Right atrium auricular region (tissue), 2 donors: ENCODE measurements around the gene CYP8B1. TPM values are rescaled to one million over a fixed set of nuclear protein-coding genes. Genes with fewer than 3 reads are reported as not detected.

Source experiments
- DNase-seq: peaks from one replicate; pipeline ENCODE4 v3.0.0-alpha.2; 2019; ENCODE audit warnings: low spot score
- H3K27ac ChIP-seq, 2 donors: fragments of 200-600 bp; sonication (generic); 1 replicate in 1 of 2; 2 replicates in 1 of 2; pipeline ENCODE4 v1.5.1; 2016 to 2019
- H3K27me3 ChIP-seq, 2 donors: fragments of 200-600 bp; sonication (generic); one replicate each; pipeline versions ENCODE4 v1.5.1 to v1.6.0; 2017 to 2019
- H3K36me3 ChIP-seq: fragments of 200-600 bp; sonication (generic); one replicate; pipeline ENCODE4 v1.5.1; 2016
- H3K4me1 ChIP-seq, 2 donors: fragments of 200-600 bp; sonication (generic); one replicate each; pipeline versions ENCODE4 v1.5.1 to v1.6.0; 2017 to 2019
- H3K4me3 ChIP-seq, 2 donors: fragments of 200-600 bp; sonication (generic); 1 replicate in 1 of 2; 2 replicates in 1 of 2; pipeline ENCODE4 v1.5.1; 2017 to 2019; ENCODE audit warnings: mild to moderate bottlenecking in 1 of 2, moderate library complexity in 1 of 2
- H3K9me3 ChIP-seq, 2 donors: fragments of 200-600 bp; sonication (generic); one replicate each; pipeline ENCODE4 v1.5.1; 2019
- CTCF ChIP-seq, 2 donors: fragments of 200-600 bp; sonication (generic); IDR thresholded peaks; one replicate each; pipeline ENCODE4 v1.5.1; 2019; ENCODE audit warnings: antibody characterized with exemption in 2 of 2
- total RNA-seq, 2 donors: library from RNA; depleted of rRNA; stranded (reverse); fragments of >200 nt; gene quantifications; one replicate each; pipeline ENCODE4 v1.1.0, GENCODE V29; 2016

CYP8B1 gene
- total RNA-seq, 2 donors from 2014 or later = not detected

GRCh38 chr3:42855219-42855546, 20.5 kb downstream of the CYP8B1 start:
- no peaks in the 10 kb centered on the region for H3K27me3 ChIP-seq
- no peaks in the 10 kb centered on the region for H3K4me1 ChIP-seq
- H3K27ac ChIP-seq = no peak overlapping the region
- no peaks in the 10 kb centered on the region for H3K36me3 ChIP-seq
- no peak for TF ChIP-seq CTCF (IDR thresholded peaks at IDR 0.05)
- H3K9me3 ChIP-seq = no peaks in the 10 kb centered on the region
- DNase-seq = no peak
- no peak overlapping the region for H3K4me3 ChIP-seq

DNA sequence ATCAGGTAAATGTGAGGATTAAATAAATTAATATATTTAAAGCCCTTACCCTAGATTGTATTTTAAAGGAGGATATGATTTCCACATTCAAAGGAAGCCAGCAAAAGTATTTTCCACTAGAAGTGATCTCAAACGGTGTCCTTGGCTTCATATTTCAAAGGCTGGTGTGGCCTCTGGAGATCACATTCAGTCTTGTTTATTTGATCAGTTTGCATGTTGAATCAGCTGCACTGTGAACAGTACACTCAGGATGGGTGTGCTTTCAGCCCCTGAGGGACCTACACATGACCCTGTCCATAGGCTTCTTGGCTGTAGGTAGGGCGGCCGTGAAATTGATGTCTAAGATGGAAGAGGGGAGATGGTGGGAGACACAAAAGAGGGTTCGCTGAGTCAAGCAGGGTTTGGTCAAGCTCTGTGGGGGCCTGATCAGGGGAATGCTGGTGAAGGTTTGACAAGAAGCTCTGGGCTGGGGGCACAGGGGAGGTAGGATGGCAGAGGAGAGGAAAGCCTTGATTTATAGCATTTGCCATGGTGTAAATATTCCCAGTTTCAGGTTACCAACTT, 21.9 kb downstream of the CYP8B1 start:
- DNase-seq = peak; percentile 18
- no peak for TF ChIP-seq CTCF (IDR thresholded peaks at IDR 0.05)
- H3K27me3 ChIP-seq = no peaks in the 10 kb centered on the region
- no peaks in the 10 kb centered on the region for H3K36me3 ChIP-seq
- H3K9me3 ChIP-seq = no peaks in the 10 kb centered on the region
- no peaks in the 10 kb centered on the region for H3K4me1 ChIP-seq
- H3K27ac ChIP-seq = no peak overlapping the region
- H3K4me3 ChIP-seq = no peak overlapping the region

GRCh38 chr3:42853056-42853455, 22.6 kb downstream of the CYP8B1 start:
- TF ChIP-seq CTCF (IDR thresholded peaks at IDR 0.05) = no peak
- H3K36me3 ChIP-seq = no peaks in the 10 kb centered on the region
- peak; percentile 16 for DNase-seq
- H3K27me3 ChIP-seq = no peaks in the 10 kb centered on the region
- no peaks in the 10 kb centered on the region for H3K9me3 ChIP-seq
- no peaks in the 10 kb centered on the region for H3K4me1 ChIP-seq
- H3K27ac ChIP-seq = peak overlapping the region in 1 of 2 donors; percentile 45
- no peak overlapping the region for H3K4me3 ChIP-seq

- H3K36me3 ChIP-seq = no peaks in the 10 kb centered on the region
- no peaks in the 10 kb centered on the region for H3K9me3 ChIP-seq
- H3K4me1 ChIP-seq = peaks cover 0 to 4% of the 10 kb centered on the region in 2 donors
- H3K4me3 ChIP-seq = no peak overlapping the region
- peak; percentile 74 for DNase-seq
- H3K27me3 ChIP-seq = no peaks in the 10 kb centered on the region
- TF ChIP-seq CTCF (IDR thresholded peaks at IDR 0.05) = no peak
- peak overlapping the region; percentile 35 to 51 for H3K27ac ChIP-seq
Observed at GRCh38 chr3:42852441-42852840, 23.2 kb downstream of the CYP8B1 start.

DNA sequence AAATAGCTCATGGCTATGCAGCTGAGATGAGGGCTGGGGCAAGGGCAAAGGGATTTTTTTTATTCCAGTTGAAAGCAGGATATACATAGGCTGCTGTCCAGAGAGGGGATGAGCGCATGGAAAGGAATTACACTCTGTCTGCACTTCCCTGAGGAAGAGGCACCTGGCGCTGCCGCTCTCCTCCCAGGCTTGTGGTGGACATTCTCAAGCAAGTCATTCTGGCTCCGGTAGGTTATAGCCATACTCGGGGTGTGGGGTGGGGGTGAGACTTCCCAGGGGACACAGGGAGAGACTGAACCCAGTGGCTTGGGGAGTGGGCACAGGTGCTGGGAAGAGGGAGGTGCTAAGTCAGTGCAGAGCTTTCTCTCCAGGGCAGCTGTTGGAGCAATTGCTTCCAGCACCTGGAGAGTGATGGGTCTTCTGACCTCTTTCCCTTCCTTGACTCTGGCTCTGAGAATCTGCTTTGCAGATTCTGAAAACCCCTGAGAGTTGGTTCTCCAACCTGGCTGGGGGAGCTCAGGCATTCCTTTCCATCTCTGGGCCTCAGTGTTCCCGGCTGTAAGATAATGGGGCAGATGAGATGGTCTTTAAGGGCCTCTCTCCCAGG, 24.3 kb downstream of the CYP8B1 start:
- Histone ChIP-seq H3K4me1 (peaks cover 0 to 16% of the 10 kb centered on the region in 2 donors), H3K27ac (peak overlapping the region; percentile 35 to 51), H3K9me3 (no peaks in the 10 kb centered on the region), H3K36me3 (no peaks in the 10 kb centered on the region), H3K4me3 (no peak overlapping the region), H3K27me3 (no peaks in the 10 kb centered on the region)
- DNase-seq = peak; percentile 51
- TF ChIP-seq CTCF (IDR thresholded peaks at IDR 0.05) = no peak

DNA sequence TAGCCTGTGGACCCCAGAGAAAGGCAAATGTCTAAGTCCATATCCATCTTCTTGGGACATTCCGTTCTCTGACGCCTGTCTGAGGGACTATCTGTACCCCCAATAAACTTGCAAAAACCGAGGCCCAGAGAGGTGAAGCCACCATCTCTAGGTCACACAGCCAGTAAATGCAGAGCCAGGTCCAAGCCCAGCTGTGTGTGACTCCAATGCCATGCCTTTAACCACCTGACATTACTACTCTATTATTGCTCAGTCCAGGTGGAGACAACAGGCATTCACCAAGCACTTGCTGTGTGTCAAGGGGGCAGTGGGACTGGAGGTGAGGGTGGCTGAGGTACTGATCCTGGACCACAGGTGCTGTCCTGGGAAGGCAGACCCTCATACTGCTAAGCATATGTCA, 25.4 kb downstream of the CYP8B1 start:
- TF ChIP-seq CTCF (IDR thresholded peaks at IDR 0.05) = no peak
- peak; percentile 34 for DNase-seq
- H3K36me3 ChIP-seq = no peaks in the 10 kb centered on the region
- peaks cover 0 to 20% of the 10 kb centered on the region in 2 donors for H3K4me1 ChIP-seq
- no peak overlapping the region for H3K4me3 ChIP-seq
- H3K27ac ChIP-seq = peak overlapping the region in 1 of 2 donors; percentile 51
- no peaks in the 10 kb centered on the region for H3K9me3 ChIP-seq
- H3K27me3 ChIP-seq = no peaks in the 10 kb centered on the region
